ENCODE results near the gene IL11. TPM values are rescaled to one million over a fixed set of nuclear protein-coding genes. Genes with fewer than 3 reads are reported as not detected.

IL11 gene
- total and polyA plus RNA-seq, 2 of the 13 experiments (the other 11 are each of a cell fraction or from before 2014, with no cell fraction given), result 2.5 to 2.9 TPM

- 0 out of 2 replicates have a peak, but pooled peaks have one; percentile 15 for TF ChIP-seq ARNT2 (CRISPR knock-in tag; IDR thresholded peaks at IDR 0.05; ENCODE audit: low read depth)
Observed at GRCh38 chr19:55353356-55353802, 16.9 kb downstream of the IL11 start (continued).

DNA sequence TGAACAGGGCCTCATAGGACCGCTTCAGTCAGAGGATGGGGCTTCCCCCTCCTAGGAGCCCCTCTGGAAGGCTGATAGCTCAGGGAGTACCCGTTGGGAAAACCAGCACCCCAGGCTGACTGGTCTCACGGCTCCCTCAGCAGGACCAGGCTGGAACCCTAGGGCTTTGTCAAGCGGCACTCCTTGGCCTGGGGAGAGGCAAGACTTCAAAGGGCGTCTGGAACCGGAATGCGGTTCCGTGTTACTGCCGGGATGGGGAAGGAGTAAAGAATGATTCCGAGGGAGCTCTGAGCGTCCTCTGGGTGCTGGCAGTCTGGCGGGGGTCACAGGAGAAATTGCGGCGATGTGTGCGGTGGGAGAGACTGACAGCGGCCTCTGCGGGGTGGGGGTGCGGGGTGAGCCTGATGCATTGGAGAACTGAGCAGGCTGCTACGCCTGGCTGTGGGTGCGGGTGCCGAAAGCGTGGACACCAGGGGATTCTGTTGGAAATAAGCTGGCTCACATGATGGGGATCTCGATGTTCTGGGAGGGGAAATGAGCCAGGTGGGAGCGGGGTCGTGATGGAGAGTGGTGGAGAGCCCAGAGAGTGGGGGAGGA is 17.6 kb downstream of the IL11 start:
- 27% methylated on average over 24 of the region's 25 CpGs for WGBS (ENCODE audit: low lambda C conversion rate)
- Histone ChIP-seq H3K4me2 (ENCODE audit: low read depth, low read length) (no peak overlapping the region), H4K20me1 (ENCODE audit: insufficient read depth, low read length) (0 out of 2 replicates have a peak, but pooled peaks cover 4% of the 10 kb centered on the region), H3K36me3 (replicated peaks in 1 of 2; ENCODE audit: control insufficient read depth in 1 of 2, insufficient read depth in 2 of 2, low read length in 2 of 2) (no peaks in the 10 kb centered on the region; a peak in 1 of 5 replicates), H3K27ac (ENCODE audit: extremely low read length, insufficient read depth, low read length) (no peak overlapping the region), H2AFZ (ENCODE audit: low read length) (no peak overlapping the region), H3K27me3 (ENCODE audit: control insufficient read depth in 1 of 2, insufficient read depth in 2 of 2, low read length in 2 of 2) (peaks cover 8 to 49% of the 10 kb centered on the region in 2 experiments), H3K9me3 (ENCODE audit: low read length) (no peaks in the 10 kb centered on the region), H3K79me2 (ENCODE audit: insufficient read depth, low read length) (no peaks in the 10 kb centered on the region), H3K4me3 (replicated peaks in 1 of 3; ENCODE audit: insufficient read depth in 1 of 3, low read depth in 2 of 3, low read length in 3 of 3) (no peak overlapping the region), H3K9ac (ENCODE audit: insufficient read depth, low read depth, low read length) (no peak overlapping the region), H3K4me1 (ENCODE audit: insufficient read depth, low read length) (peaks cover 19% of the 10 kb centered on the region)
- DNase-seq (ENCODE audit: low spot score) (no peak), ATAC-seq (no peak), FAIRE-seq (no peak)
- POLR2A ChIA-PET, result interaction anchor here (0.9 to 1.8 kb wide), 2 partner anchors 13 to 19 kb away, joined by 3 to 4 read pairs; partner anchors contain the start of gene KMT5C
- TF ChIP-seq ZNF547 (CRISPR knock-in tag; IDR thresholded peaks at IDR 0.05) (0 out of 2 replicates have a peak, but pooled peaks have one; percentile 23), BHLHE40 (IDR thresholded peaks at IDR 0.05; ENCODE audit: low read length) (no peak)
- in situ Hi-C loops (cut with HindIII; ENCODE audit: extremely low pct_ligation_motif_present, low pct_unique_long_range_greater_than_20kb) (no loop called here), intact Hi-C loops (cut with micrococcal nuclease; ENCODE audit: unreplicated experiment) (no loop called here)
- BruUV-seq (replicated peaks), result no TSS peak
- CTCF ChIA-PET (ENCODE audit: low intra/inter-chr PET ratio, low total read pairs), result no interaction called here

- Histone ChIP-seq H3K27me3 (ENCODE audit: control insufficient read depth in 1 of 2, insufficient read depth in 2 of 2, low read length in 2 of 2) (peaks cover 7 to 48% of the 10 kb centered on the region in 2 experiments), H3K4me3 (replicated peaks in 1 of 3; ENCODE audit: insufficient read depth in 1 of 3, low read depth in 2 of 3, low read length in 3 of 3) (no peak overlapping the region), H3K4me2 (ENCODE audit: low read depth, low read length) (no peak overlapping the region), H3K79me2 (ENCODE audit: insufficient read depth, low read length) (no peaks in the 10 kb centered on the region), H3K36me3 (replicated peaks in 1 of 2; ENCODE audit: control insufficient read depth in 1 of 2, insufficient read depth in 2 of 2, low read length in 2 of 2) (no peaks in the 10 kb centered on the region; a peak in 1 of 5 replicates), H3K27ac (ENCODE audit: extremely low read length, insufficient read depth, low read length) (no peak overlapping the region), H4K20me1 (ENCODE audit: insufficient read depth, low read length) (0 out of 2 replicates have a peak, but pooled peaks cover 4% of the 10 kb centered on the region), H3K9me3 (ENCODE audit: low read length) (no peaks in the 10 kb centered on the region), H3K4me1 (ENCODE audit: insufficient read depth, low read length) (peaks cover 19% of the 10 kb centered on the region), H3K9ac (ENCODE audit: insufficient read depth, low read depth, low read length) (no peak overlapping the region), H2AFZ (ENCODE audit: low read length) (no peak overlapping the region)
- no TSS peak for BruUV-seq (replicated peaks)
- POLR2A ChIA-PET, result interaction anchor here (0.9 to 1.8 kb wide), 2 partner anchors 13 to 18 kb away, joined by 3 to 4 read pairs; partner anchors contain the start of gene KMT5C
- intact Hi-C loops (cut with micrococcal nuclease; ENCODE audit: unreplicated experiment) (no loop called here), in situ Hi-C loops (cut with HindIII; ENCODE audit: extremely low pct_ligation_motif_present, low pct_unique_long_range_greater_than_20kb) (no loop called here)
- no peak for FAIRE-seq
- CTCF ChIA-PET (ENCODE audit: low intra/inter-chr PET ratio, low total read pairs), result no interaction called here
- DNase-seq (ENCODE audit: low spot score), result no peak
- no CpG with 5 or more reads among the region's 6 CpGs for WGBS (ENCODE audit: low lambda C conversion rate)
- ATAC-seq, result no peak
- TF ChIP-seq, protein P1, sequence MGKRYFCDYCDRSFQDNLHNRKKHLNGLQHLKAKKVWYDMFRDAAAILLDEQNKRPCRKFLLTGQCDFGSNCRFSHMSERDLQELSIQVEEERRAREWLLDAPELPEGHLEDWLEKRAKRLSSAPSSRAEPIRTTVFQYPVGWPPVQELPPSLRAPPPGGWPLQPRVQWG (CRISPR knock-in tag; IDR thresholded peaks at IDR 0.05; ENCODE audit: borderline replicate concordance, low read depth), result no peak
- TF ChIP-seq ZNF230 (CRISPR knock-in tag; IDR thresholded peaks at IDR 0.05), result no peak
- TF ChIP-seq ZNF879 (CRISPR knock-in tag; IDR thresholded peaks at IDR 0.05), result no peak
- TF ChIP-seq, protein P2, sequence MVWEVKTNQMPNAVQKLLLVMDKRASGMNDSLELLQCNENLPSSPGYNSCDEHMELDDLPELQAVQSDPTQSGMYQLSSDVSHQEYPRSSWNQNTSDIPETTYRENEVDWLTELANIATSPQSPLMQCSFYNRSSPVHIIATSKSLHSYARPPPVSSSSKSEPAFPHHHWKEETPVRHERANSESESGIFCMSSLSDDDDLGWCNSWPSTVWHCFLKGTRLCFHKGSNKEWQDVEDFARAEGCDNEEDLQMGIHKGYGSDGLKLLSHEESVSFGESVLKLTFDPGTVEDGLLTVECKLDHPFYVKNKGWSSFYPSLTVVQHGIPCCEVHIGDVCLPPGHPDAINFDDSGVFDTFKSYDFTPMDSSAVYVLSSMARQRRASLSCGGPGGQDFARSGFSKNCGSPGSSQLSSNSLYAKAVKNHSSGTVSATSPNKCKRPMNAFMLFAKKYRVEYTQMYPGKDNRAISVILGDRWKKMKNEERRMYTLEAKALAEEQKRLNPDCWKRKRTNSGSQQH (CRISPR knock-in tag; IDR thresholded peaks at IDR 0.05; ENCODE audit: low read depth), result no peak
Observed at GRCh38 chr19:55352040-55352439, 18.2 kb downstream of the IL11 start.
